ENCODE results near the gene ZHX3. TPM values are rescaled to one million over a fixed set of nuclear protein-coding genes. Genes with fewer than 3 reads are reported as not detected.

ZHX3 gene
- total RNA-seq, 1 experiment from 2014 or later, result 9.6 TPM

GRCh38 chr20:41214666-41215065, 102.9 kb downstream of the ZHX3 start (continued):
- TF ChIP-seq USF2 (CRISPR knock-in tag; IDR thresholded peaks at IDR 0.05), result no peak
- TF ChIP-seq STAT6 (CRISPR knock-in tag; conservative IDR thresholded peaks at IDR 0.05; ENCODE audit: low read depth), result no peak
- TF ChIP-seq GTF2I (CRISPR knock-in tag; conservative IDR thresholded peaks at IDR 0.05), result no peak
- TF ChIP-seq ESRRA (CRISPR knock-in tag; IDR thresholded peaks at IDR 0.05; ENCODE audit: borderline replicate concordance), result no peak
- no peak for TF ChIP-seq IRF1 (CRISPR knock-in tag; IDR thresholded peaks at IDR 0.05)
- TF ChIP-seq FOXP4 (CRISPR knock-in tag; IDR thresholded peaks at IDR 0.05), result no peak

- no peaks in the 10 kb centered on the region for H3K9me3 Mint-ChIP-seq
- POLR2A ChIA-PET, result no interaction called here
- H3K4me1 Mint-ChIP-seq, result no peaks in the 10 kb centered on the region
- no peak overlapping the region for H3K27ac Mint-ChIP-seq
- no peak for TF ChIP-seq IRF1 (CRISPR knock-in tag; IDR thresholded peaks at IDR 0.05)
- no peak for TF ChIP-seq PRRX2 (CRISPR knock-in tag; IDR thresholded peaks at IDR 0.05)
- TF ChIP-seq ZNF423 (CRISPR knock-in tag; IDR thresholded peaks at IDR 0.05), result no peak
- no peak for TF ChIP-seq SMAD3 (CRISPR knock-in tag; IDR thresholded peaks at IDR 0.05; ENCODE audit: borderline replicate concordance)
- no peak for TF ChIP-seq PREB (CRISPR knock-in tag; IDR thresholded peaks at IDR 0.05; ENCODE audit: borderline replicate concordance)
- no peak for TF ChIP-seq TEAD1 (CRISPR knock-in tag; IDR thresholded peaks at IDR 0.05)
- no peak for TF ChIP-seq MAX (CRISPR knock-in tag; IDR thresholded peaks at IDR 0.05)
- no peak for TF ChIP-seq CREB1 (CRISPR knock-in tag; IDR thresholded peaks at IDR 0.05)
- no peak for TF ChIP-seq IRF2 (CRISPR knock-in tag; IDR thresholded peaks at IDR 0.05; ENCODE audit: borderline replicate concordance, low read depth)
- TF ChIP-seq TEAD4 (CRISPR knock-in tag; IDR thresholded peaks at IDR 0.05), result no peak
- no peak for TF ChIP-seq SOX15 (CRISPR knock-in tag; IDR thresholded peaks at IDR 0.05)
- TF ChIP-seq E2F1 (CRISPR knock-in tag; IDR thresholded peaks at IDR 0.05), result no peak
- no peak for TF ChIP-seq OVOL2 (CRISPR knock-in tag; IDR thresholded peaks at IDR 0.05; ENCODE audit: borderline replicate concordance)
- no peak for TF ChIP-seq NR3C1 (CRISPR knock-in tag; conservative IDR thresholded peaks at IDR 0.05; ENCODE audit: low read depth)
- TF ChIP-seq CBFB (CRISPR knock-in tag; IDR thresholded peaks at IDR 0.05; ENCODE audit: low read depth), result no peak
- TF ChIP-seq ATF1 (CRISPR knock-in tag; IDR thresholded peaks at IDR 0.05), result no peak
- TF ChIP-seq USF1 (CRISPR knock-in tag; IDR thresholded peaks at IDR 0.05), result no peak
- TF ChIP-seq ELF4 (CRISPR knock-in tag; IDR thresholded peaks at IDR 0.05; ENCODE audit: low read depth), result no peak
- TF ChIP-seq MLX (CRISPR knock-in tag; IDR thresholded peaks at IDR 0.05), result no peak
- no peaks in the 10 kb centered on the region for H3K36me3 Mint-ChIP-seq
- ATAC-seq (no peak), DNase-seq (ENCODE audit: low spot score) (no peak)
- CTCF ChIA-PET, result interaction anchor here (1.1 kb wide), 1 partner anchor 36 kb away, joined by 3 read pairs; no protein-coding TSS in a partner anchor
- H3K27me3 Mint-ChIP-seq (ENCODE audit: low read depth), result no peaks in the 10 kb centered on the region; the same call in 1 of the 2 replicates
- no peak overlapping the region for H3K4me3 Mint-ChIP-seq
These were observed 103.3 kb downstream of the ZHX3 start for GRCh38 chr20:41214202-41214601.

All from WTC11 (cell line).